NK-92 (cell line): ENCODE results near the gene DYNLT1.
"Not testable (repeated sequence)": the region's sequence is repeated elsewhere in the genome, so short reads cannot be mapped to it uniquely, and the experiment has no call there.

ENCODE experiments used
- DNase-seq: peaks from one replicate; lab custom pipeline; 2025; ENCODE audit not compliant: unreplicated experiment; lab: John Stamatoyannopoulos, UW

DYNLT1 gene

DNA sequence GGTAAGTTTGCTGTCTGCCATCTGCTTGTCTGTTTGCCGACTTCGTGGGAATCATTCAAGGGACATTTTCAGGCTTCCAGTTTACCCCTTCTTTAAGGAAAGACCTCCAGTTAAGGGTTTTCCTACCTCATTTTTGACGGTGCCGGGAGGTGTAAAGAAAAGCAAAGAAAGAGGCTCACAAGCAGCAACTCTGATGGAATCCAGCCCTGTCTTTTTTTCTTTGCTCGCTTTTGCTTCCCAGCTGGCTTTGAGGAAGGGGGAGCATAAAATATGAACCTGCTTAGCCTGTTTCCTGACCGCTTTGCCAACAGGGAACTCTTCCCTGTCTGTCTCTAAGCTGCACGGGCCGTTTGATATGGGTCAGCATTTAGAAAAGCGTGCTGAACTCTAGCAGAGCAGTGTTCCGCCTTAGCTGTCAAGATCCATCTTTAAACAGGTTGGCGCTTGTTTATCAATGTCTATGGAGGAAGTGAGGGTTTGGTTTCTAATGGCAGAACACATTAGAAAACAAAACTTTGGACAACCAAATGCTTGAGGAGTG, 19.2 kb upstream of the DYNLT1 start:
- no peak for DNase-seq

DNA sequence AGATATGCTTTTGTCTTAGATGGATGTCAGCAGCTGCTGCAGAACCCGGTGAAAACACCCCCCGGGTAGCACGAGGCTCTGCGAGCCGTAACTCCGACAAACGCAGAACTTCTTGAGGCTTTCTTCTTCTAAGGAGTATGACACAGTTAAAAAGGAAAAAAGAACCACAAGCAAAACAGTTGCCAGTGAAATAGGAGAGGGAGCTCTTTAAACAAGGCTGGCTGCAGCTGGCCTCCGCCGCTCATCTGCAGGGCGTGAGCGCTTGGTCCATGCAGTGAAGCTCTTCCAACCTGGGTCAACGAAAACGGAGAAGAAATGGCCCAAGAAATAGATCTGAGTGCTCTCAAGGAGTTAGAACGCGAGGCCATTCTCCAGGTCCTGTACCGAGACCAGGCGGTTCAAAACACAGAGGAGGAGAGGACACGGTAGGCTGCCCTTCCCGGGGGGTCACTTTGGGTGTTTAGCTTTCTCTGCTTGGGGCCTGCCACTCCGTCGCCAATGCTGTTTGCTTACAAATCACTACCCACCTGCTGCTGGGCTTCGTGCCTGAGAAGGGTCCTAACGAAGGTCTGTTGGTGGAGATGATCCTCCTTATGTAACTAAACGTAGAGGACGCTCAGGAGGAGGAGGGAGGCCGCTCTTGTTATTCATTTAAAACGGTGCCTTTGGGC, 18.5 kb upstream of the DYNLT1 start:
- no peak for DNase-seq

GRCh38 chr6:158662607-158662953, 18.0 kb upstream of the DYNLT1 start:
- no peak for DNase-seq

DNA sequence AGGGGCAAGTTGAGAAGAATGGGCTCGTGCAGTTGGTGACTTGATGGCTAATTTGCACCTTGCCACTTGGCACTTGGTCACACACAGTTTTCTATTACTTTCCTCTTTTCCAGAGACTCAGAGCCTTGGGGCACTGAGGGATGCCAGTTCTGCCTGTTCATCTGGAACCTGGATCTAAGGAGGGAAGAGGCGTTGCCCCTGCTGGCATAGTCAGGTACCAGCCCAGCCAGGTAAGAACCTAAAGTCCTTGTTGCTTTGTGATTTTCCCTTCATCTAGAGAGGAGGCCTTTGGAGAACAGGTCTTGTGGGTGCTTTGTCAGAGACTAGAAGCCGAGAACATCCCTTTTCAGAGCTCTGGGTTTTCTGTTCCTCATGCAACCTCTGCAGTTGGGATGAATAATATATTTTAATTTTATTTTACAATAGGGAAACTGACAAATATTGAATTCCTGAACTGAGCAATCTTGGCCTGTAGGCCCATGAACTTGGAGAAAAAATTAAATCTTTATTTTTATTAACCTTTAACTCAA, 16.7 kb upstream of the DYNLT1 start:
- DNase-seq, result no peak

- DNase-seq, result no peak
These were observed 15.8 kb upstream of the DYNLT1 start for GRCh38 chr6:158660333-158660754.

DNA sequence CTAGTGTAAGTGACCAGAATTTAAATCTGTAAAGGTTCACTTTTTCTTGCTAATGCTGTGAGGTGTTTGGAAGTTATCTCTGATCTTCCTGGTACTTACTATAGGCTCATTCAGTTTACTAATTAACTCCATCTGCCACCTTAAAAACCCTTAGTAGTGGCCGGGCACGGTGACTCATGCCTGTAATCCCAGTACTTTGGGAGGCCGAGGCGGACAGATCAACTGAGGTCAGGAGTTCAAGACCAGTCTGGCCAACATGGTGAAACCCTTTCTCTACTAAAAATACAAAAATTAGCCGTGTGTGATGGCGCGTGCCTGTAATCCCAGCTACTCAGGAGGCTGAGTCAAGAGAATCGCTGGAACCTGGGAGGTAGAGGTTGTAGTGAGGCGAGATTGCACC, 12.4 kb upstream of the DYNLT1 start:
- not testable (repeated sequence) for DNase-seq

GRCh38 chr6:158655569-158656450, 11.3 kb upstream of the DYNLT1 start:
- no peak for DNase-seq

DNA sequence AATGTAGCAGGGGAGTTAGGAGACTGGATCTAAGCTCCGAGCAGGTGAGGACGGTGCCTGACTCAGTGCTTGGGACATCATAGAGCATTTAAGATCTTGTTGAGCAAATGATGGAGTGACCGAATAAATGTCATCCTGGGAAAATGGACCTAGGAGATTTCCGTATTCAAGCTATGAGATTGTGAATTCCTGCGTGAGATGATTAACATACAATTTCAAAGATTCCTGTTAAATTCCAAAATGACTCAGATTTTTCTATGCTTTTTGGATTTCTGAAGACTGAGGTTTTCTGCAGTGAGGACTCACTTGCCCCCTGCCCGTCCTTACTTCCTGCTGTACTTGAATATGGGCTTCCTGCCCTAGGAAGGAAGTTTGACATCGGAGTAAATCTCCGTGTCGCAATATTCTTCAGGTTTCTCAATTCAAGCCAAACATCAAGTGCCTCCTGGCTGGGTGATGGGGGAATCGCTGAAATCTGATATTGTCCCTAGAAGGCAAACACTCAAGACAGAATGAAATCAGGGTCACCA, 10.5 kb upstream of the DYNLT1 start:
- DNase-seq, result no peak

- no peak for DNase-seq
These were observed 10.0 kb upstream of the DYNLT1 start for GRCh38 chr6:158654498-158654897.

- peak; percentile 56 for DNase-seq
These were observed 9.2 kb upstream of the DYNLT1 start for GRCh38 chr6:158653577-158654354.

DNA sequence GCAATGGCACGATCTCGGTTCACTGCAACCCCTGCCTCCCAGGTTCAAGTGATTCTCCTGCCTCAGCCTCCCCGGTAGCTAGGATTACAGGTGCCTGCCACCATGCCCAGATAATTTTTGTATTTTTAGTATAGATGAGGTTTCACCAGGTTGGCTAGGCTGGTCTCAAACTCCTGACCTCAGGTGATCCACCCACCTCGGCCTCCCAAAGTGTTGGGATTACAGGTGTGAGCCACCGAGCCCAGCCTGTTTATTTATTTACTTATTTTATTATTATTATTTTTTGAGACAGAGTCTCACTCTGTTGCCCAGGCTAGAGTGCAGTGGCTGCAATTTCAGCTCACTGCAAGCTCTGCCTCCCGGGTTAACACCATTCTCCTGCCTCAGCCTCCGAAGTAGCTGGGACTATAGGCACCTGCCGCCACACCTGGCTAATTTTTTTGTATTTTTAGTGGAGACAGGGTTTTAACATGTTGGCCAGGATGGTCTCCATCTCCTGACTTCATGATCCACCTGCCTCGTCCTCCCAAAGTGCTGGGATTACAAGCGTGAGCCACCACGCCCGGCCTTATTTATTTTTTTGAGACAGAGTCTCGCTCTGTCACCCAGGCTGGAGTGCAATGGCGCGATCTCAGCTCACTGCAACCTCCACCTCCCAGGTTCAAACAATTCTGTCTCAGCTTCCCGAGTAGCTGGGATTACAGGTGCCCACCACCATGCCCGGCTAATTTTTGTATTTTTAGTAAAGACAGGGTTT, 7.6 kb upstream of the DYNLT1 start:
- DNase-seq, result not testable (repeated sequence)

DNA sequence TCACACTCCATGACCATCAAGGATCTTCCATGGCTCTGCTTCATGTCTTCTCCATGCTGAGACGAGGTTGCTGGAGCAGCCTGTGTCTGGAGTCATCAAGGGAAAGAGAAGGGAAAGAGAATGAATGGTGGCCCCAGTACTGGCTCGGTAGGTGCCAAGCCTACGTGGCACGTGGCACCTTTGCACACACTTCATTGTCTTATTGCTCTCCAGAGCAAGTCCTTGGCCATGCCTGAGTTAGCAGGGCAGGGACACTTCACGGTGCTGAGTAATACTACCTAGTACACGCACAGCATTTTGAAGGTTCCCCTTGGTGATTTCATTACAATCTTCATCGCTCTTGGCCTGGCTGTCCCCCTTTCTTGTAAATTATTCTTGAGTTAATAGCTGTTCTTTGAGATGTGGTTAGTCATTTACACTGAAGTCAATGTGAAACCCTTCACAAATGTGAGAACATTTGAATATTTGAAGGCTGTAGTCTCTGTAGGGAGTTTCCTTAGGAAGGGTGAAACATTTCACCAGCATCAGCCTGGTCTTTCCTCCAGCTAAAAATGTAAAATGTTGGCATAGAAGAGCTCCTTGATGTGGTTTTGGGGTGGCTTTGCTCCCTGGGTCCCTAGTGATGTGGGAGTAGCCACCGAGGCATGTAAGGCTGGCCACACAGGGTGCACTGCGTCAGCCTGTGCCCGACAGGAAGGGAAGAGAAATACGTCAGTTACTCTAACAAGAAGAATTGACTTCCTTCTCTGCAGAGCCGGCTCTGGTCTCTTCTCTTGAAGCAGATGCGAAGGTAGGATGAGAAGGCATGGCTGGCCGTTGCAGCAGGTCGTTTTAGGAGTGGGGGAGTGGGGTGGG, 5.0 kb upstream of the DYNLT1 start, which contains the start of gene SYTL3:
SYTL3 (plus strand) TSS at position 766 of the 855 bp plus-strand sequence. CDS start 13,215 bp downstream, outside the sequence.
- DNase-seq, result peak; percentile 30

DNA sequence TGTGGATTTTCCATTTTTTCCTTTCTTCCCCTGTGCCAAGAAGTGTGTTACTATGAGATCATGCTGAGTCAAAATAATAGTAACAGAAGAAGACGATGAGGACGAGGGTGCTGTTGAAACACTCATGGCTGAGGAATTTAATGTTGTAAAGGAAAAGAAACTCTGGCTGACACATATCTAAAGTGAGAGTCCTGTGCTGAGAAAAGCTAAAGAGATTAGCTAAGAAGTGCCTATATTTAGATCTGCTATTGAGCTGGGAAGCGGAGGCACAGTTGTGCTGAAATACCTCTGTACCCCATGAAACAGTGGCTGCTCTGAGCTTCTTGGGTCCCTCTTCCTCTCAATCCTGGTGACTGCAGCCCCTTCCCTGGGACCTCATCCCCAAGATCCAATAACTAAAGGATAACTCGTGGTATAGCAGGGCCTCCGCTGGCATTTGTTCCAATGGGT, 4.2 kb upstream of the DYNLT1 start:
- no peak for DNase-seq

DNA sequence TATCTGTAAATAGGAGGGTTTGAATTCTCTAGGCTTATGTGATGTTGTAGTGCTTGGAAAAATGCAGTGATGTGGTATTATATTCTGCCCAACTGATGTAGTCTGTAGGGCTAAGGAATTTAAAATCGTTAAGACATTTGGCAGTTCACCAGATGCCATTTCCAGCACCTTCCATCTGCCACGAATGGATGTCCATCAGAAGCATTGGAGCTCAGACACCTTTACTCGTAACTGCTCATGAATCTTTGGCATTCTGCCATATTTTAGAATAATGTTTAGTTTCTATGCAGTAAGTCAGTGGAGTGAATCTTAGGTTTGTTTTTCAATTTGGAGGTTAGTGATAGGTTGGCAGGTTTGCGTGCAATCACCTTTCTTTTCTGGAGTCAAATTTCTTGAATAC, 3.0 kb upstream of the DYNLT1 start:
- DNase-seq, result no peak

DNA sequence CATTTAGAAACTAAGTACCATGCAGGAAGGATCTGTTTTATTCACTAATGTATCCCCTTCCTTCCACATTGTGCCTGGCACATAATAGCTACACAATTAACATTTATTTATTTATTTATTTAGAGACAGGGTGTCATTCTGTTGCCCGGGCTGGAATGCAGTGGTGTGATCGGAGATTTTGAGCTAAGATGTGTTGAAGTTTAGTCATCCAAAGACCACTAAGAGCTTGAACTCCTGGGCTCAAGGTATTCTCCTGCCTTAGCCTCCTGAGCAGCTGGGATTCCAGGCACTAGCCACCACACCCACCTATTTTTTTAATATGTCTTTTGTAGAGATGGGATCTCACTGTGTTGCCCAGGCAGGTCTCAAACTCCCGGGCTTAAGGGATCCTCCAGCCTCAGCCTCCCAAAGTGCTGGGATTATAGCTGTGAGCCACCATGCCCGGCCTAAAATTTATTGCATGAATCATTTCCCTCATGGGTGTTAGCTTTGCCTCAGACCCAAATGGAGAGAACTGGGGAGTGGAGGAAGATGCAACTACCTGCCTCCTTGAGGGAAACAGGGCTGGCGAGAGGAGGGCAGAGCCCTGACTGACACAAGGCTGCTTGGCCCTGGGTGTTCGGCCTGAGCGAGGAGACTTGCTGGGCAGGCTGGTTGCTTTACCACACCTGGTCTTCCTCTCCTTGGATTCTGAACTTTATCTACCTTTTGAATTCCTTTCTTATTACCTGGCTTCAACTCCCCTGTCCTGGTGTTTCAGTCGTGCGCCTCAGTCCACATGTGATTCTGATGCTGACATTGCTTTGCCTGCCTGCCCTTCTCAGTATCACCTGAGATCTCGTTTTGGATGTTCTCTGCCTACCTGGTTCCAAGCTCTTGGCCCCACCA, 1.7 kb upstream of the DYNLT1 start:
- DNase-seq, result no peak

GRCh38 chr6:158645064-158646022, 800 bp upstream of the DYNLT1 start:
- DNase-seq, result no peak

- DNase-seq, result no peak
These were observed 710 bp downstream of the DYNLT1 start for GRCh38 chr6:158643836-158644230.
